Skeletal muscle cell (primary cell): ENCODE results near the gene FZD7.

Experiments
- DNase-seq: peaks from one replicate; pipeline ENCODE4 v3.0.0-alpha.2; 2010; ENCODE audit warnings: low read depth
- H3K4me3 ChIP-seq: 2 replicates; pipeline ENCODE4 v1.5.1; 2011; ENCODE audit warnings: low read depth, mild to moderate bottlenecking, control low read depth, low read length, moderate library complexity

The FZD7 gene

GRCh38 chr2:202035089-202035940 is 1.7 kb downstream of the FZD7 start:
- DNase-seq = no peak
- peak overlapping the region; percentile 69 for H3K4me3 ChIP-seq

- DNase-seq = no peak
- H3K4me3 ChIP-seq = peak overlapping the region; percentile 69
Observed at GRCh38 chr2:202035941-202036372, 2.3 kb downstream of the FZD7 start.

- H3K4me3 ChIP-seq = peak overlapping the region; percentile 69
- no peak for DNase-seq
Observed at GRCh38 chr2:202036601-202037037, 3.0 kb downstream of the FZD7 start.

GRCh38 chr2:202037086-202037485 is 3.4 kb downstream of the FZD7 start:
- H3K4me3 ChIP-seq = peak overlapping the region; percentile 69
- no peak for DNase-seq

- no peak for DNase-seq
- peak overlapping the region; percentile 5 for H3K4me3 ChIP-seq
Observed at GRCh38 chr2:202038471-202039277, 5.0 kb downstream of the FZD7 start.

- no peak for DNase-seq
- no peak overlapping the region for H3K4me3 ChIP-seq
Observed at GRCh38 chr2:202039278-202040078, 5.8 kb downstream of the FZD7 start.

- no peak overlapping the region for H3K4me3 ChIP-seq
- no peak for DNase-seq
Observed at GRCh38 chr2:202040079-202040844, 6.6 kb downstream of the FZD7 start.

- no peak overlapping the region for H3K4me3 ChIP-seq
- DNase-seq = no peak
Observed at GRCh38 chr2:202042444-202042843, 8.8 kb downstream of the FZD7 start.

GRCh38 chr2:202043475-202043874 is 9.8 kb downstream of the FZD7 start:
- H3K4me3 ChIP-seq = no peak overlapping the region
- DNase-seq = no peak

GRCh38 chr2:202044777-202045176 is 11.1 kb downstream of the FZD7 start:
- no peak for DNase-seq

GRCh38 chr2:202046572-202046971 is 12.9 kb downstream of the FZD7 start:
- no peak overlapping the region for H3K4me3 ChIP-seq
- no peak for DNase-seq

More at GRCh38 chr2:202044777-202045176, 11.1 kb downstream of the FZD7 start:
- no peak overlapping the region for H3K4me3 ChIP-seq

GRCh38 chr2:202049092-202049728 is 15.6 kb downstream of the FZD7 start:
- no peak for DNase-seq
- H3K4me3 ChIP-seq = no peak overlapping the region

- H3K4me3 ChIP-seq = no peak overlapping the region
- no peak for DNase-seq
Observed at GRCh38 chr2:202049840-202050239, 16.2 kb downstream of the FZD7 start.

- no peak for DNase-seq
- no peak overlapping the region for H3K4me3 ChIP-seq
Observed at GRCh38 chr2:202050652-202051051, 17.0 kb downstream of the FZD7 start.

GRCh38 chr2:202051499-202052161 is 18.0 kb downstream of the FZD7 start:
- no peak overlapping the region for H3K4me3 ChIP-seq
- no peak for DNase-seq

- no peak for DNase-seq
- H3K4me3 ChIP-seq = no peak overlapping the region
Observed at GRCh38 chr2:202052235-202052634, 18.6 kb downstream of the FZD7 start.

- H3K4me3 ChIP-seq = no peak overlapping the region
- DNase-seq = no peak
Observed at GRCh38 chr2:202054679-202055078, 21.0 kb downstream of the FZD7 start.

GRCh38 chr2:202056611-202057010 is 23.0 kb downstream of the FZD7 start:
- DNase-seq = no peak
- no peak overlapping the region for H3K4me3 ChIP-seq
